SK-N-SH (cell line): ENCODE results near the gene HOXC10. TPM values are rescaled to one million over a fixed set of nuclear protein-coding genes. Genes with fewer than 3 reads are reported as not detected.

Experiments used
- CTCF ChIA-PET: fragments of 300-600, 350-600 bp; formaldehyde crosslinking; extraction: SDS; loops from one replicate; lab custom pipeline; 2021; lab: Yijun Ruan, JAX
- POLR2A ChIA-PET: fragments of 350-600 bp; sonication (Branson Sonifier 250); formaldehyde crosslinking; extraction: SDS; loops from one replicate; lab custom pipeline; 2020; ENCODE audit warnings: antibody characterized with exemption, inconsistent platforms; lab: Yijun Ruan, JAX
- DNase-seq: peaks from one replicate; pipeline ENCODE4 v3.0.0; 2012
- H2AFZ ChIP-seq: fragments of 200-600 bp; sonication (generic); 2 replicates; pipeline ENCODE4 v1.8.1; 2016; ENCODE audit warnings: antibody characterized with exemption, mild to moderate bottlenecking, low read depth
- H3F3A ChIP-seq: fragments of 200-600 bp; sonication (generic); replicated peaks from 2 replicates; pipeline ENCODE3; 2016; ENCODE audit warnings: antibody characterized with exemption, mild to moderate bottlenecking; ENCODE audit not compliant: insufficient read depth
- H3K27ac ChIP-seq, 2 experiments: fragments of 200-500 bp in 1 of 2; fragments of 200-600 bp in 1 of 2; sonication (Bioruptor generic) in 1 of 2; sonication (generic), shearing (Covaris generic) in 1 of 2; 2 replicates each; pipeline versions ENCODE4 v1.5.1 to v1.6.1; 2014 to 2016; ENCODE audit warnings: low read depth in 2 of 2, inconsistent platforms in 1 of 2, low read length in 1 of 2, mild to moderate bottlenecking in 1 of 2, mixed read lengths in 1 of 2
- H3K27me3 ChIP-seq: fragments of 200-600 bp; sonication (generic), shearing (Covaris generic); 2 replicates; pipeline ENCODE4 v1.6.1; 2016; ENCODE audit warnings: mixed run types; ENCODE audit not compliant: insufficient read depth
- H3K36me3 ChIP-seq, 2 experiments: fragments of 200-500 bp in 1 of 2; fragments of 200-600 bp in 1 of 2; sonication (Bioruptor generic) in 1 of 2; sonication (generic) in 1 of 2; replicated peaks in 1 of 2; 2 replicates each; pipeline versions ENCODE3 to v1.5.1; 2014 to 2016; ENCODE audit warnings: low read length in 1 of 2, mild to moderate bottlenecking in 1 of 2; ENCODE audit not compliant: insufficient read depth in 2 of 2, control insufficient read depth in 1 of 2
- H3K4me1 ChIP-seq, 2 experiments: fragments of 200-500 bp in 1 of 2; fragments of 200-600 bp in 1 of 2; sonication (Bioruptor generic) in 1 of 2; sonication (generic), shearing (Covaris generic) in 1 of 2; 2 replicates each; pipeline versions ENCODE4 v1.5.1 to v1.6.1; 2014 to 2016; ENCODE audit warnings: low read depth in 1 of 2, low read length in 1 of 2, mixed run types in 1 of 2; ENCODE audit not compliant: insufficient read depth in 2 of 2, control insufficient read depth in 1 of 2
- H3K4me2 ChIP-seq: fragments of 200-600 bp; sonication (generic), shearing (Covaris generic); 2 replicates; pipeline ENCODE4 v1.6.1; 2017; ENCODE audit warnings: mixed run types
- H3K4me3 ChIP-seq, 2 experiments: fragments of 200-500 bp in 1 of 2; fragments of 200-600 bp in 1 of 2; sonication (Bioruptor generic) in 1 of 2; sonication (generic), shearing (Covaris generic) in 1 of 2; 2 replicates each; pipeline versions ENCODE4 v1.5.1 to v1.8.1; 2014 to 2016; ENCODE audit warnings: low read depth in 2 of 2, inconsistent platforms in 1 of 2, low read length in 1 of 2, mild to moderate bottlenecking in 1 of 2, mixed read lengths in 1 of 2, moderate library complexity in 1 of 2
- H3K79me2 ChIP-seq: fragments of 200-600 bp; sonication (generic); 2 replicates; pipeline ENCODE4 v1.8.1; 2017; ENCODE audit warnings: mild to moderate bottlenecking; ENCODE audit not compliant: insufficient read depth
- H3K9ac ChIP-seq: fragments of 200-600 bp; sonication (generic); 2 replicates; pipeline ENCODE4 v1.6.1; 2017; ENCODE audit warnings: mixed run types
- H3K9me2 ChIP-seq: fragments of 200-600 bp; sonication (generic); 2 replicates; pipeline ENCODE4 v1.6.1; 2017; ENCODE audit warnings: mixed run types
- H3K9me3 ChIP-seq: fragments of 200-600 bp; sonication (generic); 2 replicates; pipeline ENCODE4 v1.6.1; 2017; ENCODE audit warnings: mixed run types, mild to moderate bottlenecking, moderate library complexity
- H4K20me1 ChIP-seq: fragments of 200-600 bp; sonication (generic); 2 replicates; pipeline ENCODE4 v1.6.1; 2017; ENCODE audit warnings: mild to moderate bottlenecking, mixed run types; ENCODE audit not compliant: insufficient read depth
- CHD2 ChIP-seq: fragments of 150-350 bp; IDR thresholded peaks from 2 replicates; pipeline ENCODE4 v1.6.1; 2018; ENCODE audit warnings: low read length; ENCODE audit not compliant: partially characterized antibody
- FOXJ3 ChIP-seq: sonication (generic); formaldehyde crosslinking; IDR thresholded peaks from 2 replicates; pipeline ENCODE4 v1.5.1; 2020; ENCODE audit warnings: mild to moderate bottlenecking, missing genetic modification reagents
- GABPA ChIP-seq: IDR thresholded peaks from 2 replicates; pipeline ENCODE4 v1.4.0; 2012; ENCODE audit warnings: low read depth, mild to moderate bottlenecking
- GATA2 ChIP-seq: sonication (generic); formaldehyde crosslinking; IDR thresholded peaks from 2 replicates; pipeline ENCODE4 v1.5.0; 2020; ENCODE audit warnings: mild to moderate bottlenecking, missing genetic modification reagents
- MXI1 ChIP-seq: IDR thresholded peaks from 2 replicates; pipeline ENCODE4 v1.6.1; 2012; ENCODE audit warnings: mild to moderate bottlenecking, low read depth, low read length, improper control_type of control experiment
- NFIC ChIP-seq: IDR thresholded peaks from 2 replicates; pipeline ENCODE4 v1.4.0; 2012; ENCODE audit warnings: borderline replicate concordance
- PBX3 ChIP-seq: IDR thresholded peaks from 2 replicates; pipeline ENCODE4; 2012
- POLR2AphosphoS5 ChIP-seq: IDR thresholded peaks from 2 replicates; pipeline ENCODE4 v1.6.1; 2012; ENCODE audit warnings: low read depth, low read length
- RAD21 ChIP-seq: IDR thresholded peaks from 2 replicates; pipeline ENCODE4 v1.6.1; 2012; ENCODE audit warnings: mild to moderate bottlenecking, low read length
- RFX5 ChIP-seq: IDR thresholded peaks from 2 replicates; pipeline ENCODE4 v1.6.1; 2012; ENCODE audit warnings: mild to moderate bottlenecking, improper control_type of control experiment, low read length
- SIN3A ChIP-seq: IDR thresholded peaks from 2 replicates; pipeline ENCODE4 v1.6.1; 2012; ENCODE audit warnings: low read depth, mild to moderate bottlenecking, low read length, moderate library complexity, borderline replicate concordance
- TAF1 ChIP-seq: IDR thresholded peaks from 2 replicates; pipeline ENCODE4 v1.6.1; 2012; ENCODE audit warnings: low read depth, mild to moderate bottlenecking, low read length, moderate library complexity, borderline replicate concordance
- TEAD4 ChIP-seq: IDR thresholded peaks from 2 replicates; pipeline ENCODE4 v1.4.0; 2012; ENCODE audit warnings: mild to moderate bottlenecking, borderline replicate concordance; ENCODE audit not compliant: insufficient read depth
- YY1 ChIP-seq: IDR thresholded peaks from 2 replicates; pipeline ENCODE4 v1.4.0; 2012; ENCODE audit warnings: low read depth, mild to moderate bottlenecking
- WGBS: methylation state at CpG from one replicate; pipeline ENCODE4 v1.1.6; 2017; ENCODE audit warnings: low lambda C conversion rate; 5-methylcytosine and 5-hydroxymethylcytosine counted together
- polyA plus RNA-seq, 3 experiments: library from polyadenylated mRNA; depleted of rRNA; stranded (reverse); fragments of >200 nt; gene quantifications; 2 replicates each; pipeline ENCODE4 v1.2.3, GENCODE V29; 2012
- TF ChIP-seq, protein P1 (sequence below): fragments of 150-350 bp; IDR thresholded peaks from 2 replicates; pipeline ENCODE4 v1.6.1; 2017; ENCODE audit warnings: antibody characterized with exemption, low read length, low read depth, borderline replicate concordance
- TF ChIP-seq, protein P2 (sequence below): IDR thresholded peaks from 2 replicates; pipeline ENCODE4 v1.4.0; 2012; ENCODE audit warnings: low read depth, borderline replicate concordance
- TF ChIP-seq, protein P3 (sequence below): IDR thresholded peaks from 2 replicates; pipeline ENCODE4 v1.6.1; 2012; ENCODE audit warnings: mild to moderate bottlenecking, low read depth, low read length, moderate library complexity
- TF ChIP-seq, protein P4 (sequence below): fragments of 150-350 bp; IDR thresholded peaks from 2 replicates; pipeline ENCODE4 v1.6.1; 2016; ENCODE audit warnings: mild to moderate bottlenecking, low read depth, low read length

The HOXC10 gene
- polyA plus RNA-seq, 1 of the 3 experiments (the other 2 are of a cell fraction): 0.03 TPM

DNA sequence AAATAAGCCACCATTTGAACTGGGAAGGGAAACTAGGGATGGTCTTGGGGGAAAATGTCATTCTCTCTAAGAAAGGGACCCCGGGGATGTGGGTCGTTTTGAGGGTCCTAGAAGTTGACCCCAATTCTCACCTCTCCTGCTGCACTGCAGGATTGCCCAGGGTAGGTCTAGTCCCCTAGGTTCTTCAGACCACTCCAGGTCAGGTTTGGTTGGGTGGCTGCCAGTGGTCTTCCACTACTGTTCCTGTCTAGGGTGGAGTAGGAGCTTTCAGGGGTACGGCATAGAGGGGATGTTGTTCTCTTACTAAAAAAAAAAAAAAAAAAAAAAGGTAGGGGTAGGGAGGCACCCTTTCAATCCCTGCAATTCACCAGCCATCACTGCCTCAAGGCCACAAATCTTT, 31.1 kb downstream of the HOXC10 start:
- POLR2A ChIA-PET: interaction anchor here (0.7 kb wide), 1 partner anchor 88 kb away, joined by 4 read pairs; no protein-coding TSS in a partner anchor
- Histone ChIP-seq H3K27me3 (no peaks in the 10 kb centered on the region), H3K4me1 (peaks cover 7 to 33% of the 10 kb centered on the region in 2 experiments; a peak in 2 of 4 replicates), H3K9ac (peak overlapping the region; percentile 98; the same call in 1 of the 2 replicates), H3K79me2 (peaks cover 10% of the 10 kb centered on the region; the same call in 1 of the 2 replicates), H3K9me2 (no peaks in the 10 kb centered on the region), H2AFZ (peak overlapping the region; percentile 94; the same call in 1 of the 2 replicates), H3K4me2 (peak overlapping the region; percentile 70; the same call in 1 of the 2 replicates), H3F3A (peaks cover 17% of the 10 kb centered on the region), H4K20me1 (no peaks in the 10 kb centered on the region), H3K27ac (peak overlapping the region; percentile 89 to 99; a peak in 3 of 4 replicates), H3K9me3 (no peaks in the 10 kb centered on the region), H3K36me3 (no peaks in the 10 kb centered on the region), H3K4me3 (peak overlapping the region; percentile 46 to 69; a peak in 3 of 4 replicates)
- CTCF ChIA-PET: interaction anchor here (0.6 to 24.5 kb wide), 13 partner anchors 10 to 428 kb away, joined by 3 to 568 read pairs (median 7); partner anchors contain the start of genes HOXC10, HOXC4, HOXC5 and HOXC9
- TF ChIP-seq SIN3A (no peak), GABPA (no peak)
- no peak for DNase-seq
- WGBS: 88% methylated on average over 3 of the region's 3 CpGs

DNA sequence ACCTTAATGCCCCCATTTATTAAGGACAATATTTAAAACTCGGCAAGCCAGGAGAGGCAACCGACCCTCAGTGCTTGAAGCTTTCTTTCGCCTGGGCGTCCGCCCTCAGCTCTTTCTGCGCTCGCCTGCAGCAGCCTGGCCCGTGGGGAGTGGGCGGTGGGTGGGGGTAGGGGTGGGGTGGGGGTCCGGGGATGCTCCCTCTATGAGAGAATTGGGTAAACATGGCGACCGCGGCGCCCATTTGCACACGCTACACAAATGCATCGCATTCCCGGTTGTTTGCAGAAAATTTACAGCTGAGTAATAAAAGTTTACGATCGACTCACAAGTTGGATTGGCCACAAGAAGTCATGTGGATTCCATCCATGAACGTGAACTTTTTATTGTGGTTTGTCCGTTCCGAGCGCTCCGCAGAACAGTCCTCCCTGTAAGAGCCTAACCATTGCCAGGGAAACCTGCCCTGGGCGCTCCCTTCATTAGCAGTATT, 31.6 kb downstream of the HOXC10 start:
- H3K36me3 ChIP-seq: no peaks in the 10 kb centered on the region
- H3F3A ChIP-seq: peaks cover 17% of the 10 kb centered on the region
- H3K9ac ChIP-seq: peak overlapping the region; percentile 98; the same call in 1 of the 2 replicates
- ChIA-PET POLR2A (interaction anchor here (0.7 to 1.8 kb wide), 3 partner anchors 8 to 88 kb away, joined by 3 to 11 read pairs (median 4); partner anchors contain the start of genes HOXC8 and HOXC9), CTCF (interaction anchor here (0.6 to 24.5 kb wide), 16 partner anchors 10 to 427 kb away, joined by 3 to 568 read pairs (median 5); partner anchors contain the start of genes HOXC10, HOXC4, HOXC5 and HOXC9)
- no peaks in the 10 kb centered on the region for H3K27me3 ChIP-seq
- WGBS: 18% methylated on average over 23 of the region's 25 CpGs
- H4K20me1 ChIP-seq: no peaks in the 10 kb centered on the region
- H3K79me2 ChIP-seq: peaks cover 10% of the 10 kb centered on the region; the same call in 1 of the 2 replicates
- no peak for DNase-seq
- H2AFZ ChIP-seq: peak overlapping the region; percentile 94; the same call in 1 of the 2 replicates
- peak overlapping the region; percentile 69 to 85 for H3K4me3 ChIP-seq
- H3K4me1 ChIP-seq: peaks cover 7 to 36% of the 10 kb centered on the region in 2 experiments; a peak in 2 of 4 replicates
- H3K9me3 ChIP-seq: no peaks in the 10 kb centered on the region
- peak overlapping the region; percentile 89 to 99 for H3K27ac ChIP-seq
- no peaks in the 10 kb centered on the region for H3K9me2 ChIP-seq
- peak overlapping the region; percentile 99 for H3K4me2 ChIP-seq
- TF ChIP-seq CHD2: no peak
- peak; percentile 65; the same call in 1 of the 2 replicates for TF ChIP-seq POLR2AphosphoS5
- TF ChIP-seq TEAD4: no peak
- peak; percentile 80; the same call in 1 of the 2 replicates for TF ChIP-seq YY1
- TF ChIP-seq RAD21: no peak
- TF ChIP-seq, protein P1, sequence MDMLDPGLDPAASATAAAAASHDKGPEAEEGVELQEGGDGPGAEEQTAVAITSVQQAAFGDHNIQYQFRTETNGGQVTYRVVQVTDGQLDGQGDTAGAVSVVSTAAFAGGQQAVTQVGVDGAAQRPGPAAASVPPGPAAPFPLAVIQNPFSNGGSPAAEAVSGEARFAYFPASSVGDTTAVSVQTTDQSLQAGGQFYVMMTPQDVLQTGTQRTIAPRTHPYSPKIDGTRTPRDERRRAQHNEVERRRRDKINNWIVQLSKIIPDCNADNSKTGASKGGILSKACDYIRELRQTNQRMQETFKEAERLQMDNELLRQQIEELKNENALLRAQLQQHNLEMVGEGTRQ: no peak
- no peak for TF ChIP-seq MXI1
- no peak for TF ChIP-seq PBX3
- no peak for TF ChIP-seq FOXJ3 (CRISPR knock-in tag)
- TF ChIP-seq, protein P2, sequence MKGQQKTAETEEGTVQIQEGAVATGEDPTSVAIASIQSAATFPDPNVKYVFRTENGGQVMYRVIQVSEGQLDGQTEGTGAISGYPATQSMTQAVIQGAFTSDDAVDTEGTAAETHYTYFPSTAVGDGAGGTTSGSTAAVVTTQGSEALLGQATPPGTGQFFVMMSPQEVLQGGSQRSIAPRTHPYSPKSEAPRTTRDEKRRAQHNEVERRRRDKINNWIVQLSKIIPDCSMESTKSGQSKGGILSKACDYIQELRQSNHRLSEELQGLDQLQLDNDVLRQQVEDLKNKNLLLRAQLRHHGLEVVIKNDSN: peak; percentile 28; the same call in 1 of the 2 replicates
- TF ChIP-seq, protein P3, sequence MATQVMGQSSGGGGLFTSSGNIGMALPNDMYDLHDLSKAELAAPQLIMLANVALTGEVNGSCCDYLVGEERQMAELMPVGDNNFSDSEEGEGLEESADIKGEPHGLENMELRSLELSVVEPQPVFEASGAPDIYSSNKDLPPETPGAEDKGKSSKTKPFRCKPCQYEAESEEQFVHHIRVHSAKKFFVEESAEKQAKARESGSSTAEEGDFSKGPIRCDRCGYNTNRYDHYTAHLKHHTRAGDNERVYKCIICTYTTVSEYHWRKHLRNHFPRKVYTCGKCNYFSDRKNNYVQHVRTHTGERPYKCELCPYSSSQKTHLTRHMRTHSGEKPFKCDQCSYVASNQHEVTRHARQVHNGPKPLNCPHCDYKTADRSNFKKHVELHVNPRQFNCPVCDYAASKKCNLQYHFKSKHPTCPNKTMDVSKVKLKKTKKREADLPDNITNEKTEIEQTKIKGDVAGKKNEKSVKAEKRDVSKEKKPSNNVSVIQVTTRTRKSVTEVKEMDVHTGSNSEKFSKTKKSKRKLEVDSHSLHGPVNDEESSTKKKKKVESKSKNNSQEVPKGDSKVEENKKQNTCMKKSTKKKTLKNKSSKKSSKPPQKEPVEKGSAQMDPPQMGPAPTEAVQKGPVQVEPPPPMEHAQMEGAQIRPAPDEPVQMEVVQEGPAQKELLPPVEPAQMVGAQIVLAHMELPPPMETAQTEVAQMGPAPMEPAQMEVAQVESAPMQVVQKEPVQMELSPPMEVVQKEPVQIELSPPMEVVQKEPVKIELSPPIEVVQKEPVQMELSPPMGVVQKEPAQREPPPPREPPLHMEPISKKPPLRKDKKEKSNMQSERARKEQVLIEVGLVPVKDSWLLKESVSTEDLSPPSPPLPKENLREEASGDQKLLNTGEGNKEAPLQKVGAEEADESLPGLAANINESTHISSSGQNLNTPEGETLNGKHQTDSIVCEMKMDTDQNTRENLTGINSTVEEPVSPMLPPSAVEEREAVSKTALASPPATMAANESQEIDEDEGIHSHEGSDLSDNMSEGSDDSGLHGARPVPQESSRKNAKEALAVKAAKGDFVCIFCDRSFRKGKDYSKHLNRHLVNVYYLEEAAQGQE: no peak
- TF ChIP-seq GABPA: no peak
- peak; percentile 56; the same call in 1 of the 2 replicates for TF ChIP-seq TAF1
- TF ChIP-seq RFX5: no peak
- no peak for TF ChIP-seq GATA2 (CRISPR knock-in tag)
- TF ChIP-seq NFIC: no peak
- TF ChIP-seq, protein P4, sequence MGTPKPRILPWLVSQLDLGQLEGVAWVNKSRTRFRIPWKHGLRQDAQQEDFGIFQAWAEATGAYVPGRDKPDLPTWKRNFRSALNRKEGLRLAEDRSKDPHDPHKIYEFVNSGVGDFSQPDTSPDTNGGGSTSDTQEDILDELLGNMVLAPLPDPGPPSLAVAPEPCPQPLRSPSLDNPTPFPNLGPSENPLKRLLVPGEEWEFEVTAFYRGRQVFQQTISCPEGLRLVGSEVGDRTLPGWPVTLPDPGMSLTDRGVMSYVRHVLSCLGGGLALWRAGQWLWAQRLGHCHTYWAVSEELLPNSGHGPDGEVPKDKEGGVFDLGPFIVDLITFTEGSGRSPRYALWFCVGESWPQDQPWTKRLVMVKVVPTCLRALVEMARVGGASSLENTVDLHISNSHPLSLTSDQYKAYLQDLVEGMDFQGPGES: no peak
